ENCODE results near the gene B4GALT4. TPM values are rescaled to one million over a fixed set of nuclear protein-coding genes. Genes with fewer than 3 reads are reported as not detected.

Gene B4GALT4
- total RNA-seq, 1 experiment from 2014 or later = 46.5 TPM

DNA sequence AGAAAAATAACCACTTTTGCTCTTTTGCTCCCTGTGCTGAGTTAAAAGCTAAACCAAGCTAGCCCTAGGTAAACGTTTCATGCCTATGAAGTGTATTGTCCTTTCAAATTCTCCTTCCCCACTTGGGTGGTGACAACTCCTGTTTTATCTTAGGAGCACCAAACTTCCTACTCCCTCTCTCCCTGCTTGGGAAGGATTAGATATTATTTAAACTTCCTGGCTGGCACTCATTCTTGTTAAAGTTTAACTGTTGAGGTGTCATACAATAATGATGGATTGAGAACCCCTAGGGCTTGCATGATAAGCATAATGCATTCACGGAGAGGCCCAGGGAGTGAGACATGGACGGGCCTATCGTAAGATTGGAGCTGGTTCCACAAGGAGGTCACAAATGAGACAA, 29.5 kb downstream of the B4GALT4 start:
- Histone ChIP-seq H3T11ph (ENCODE audit: low read length) (no peak overlapping the region), H3K18ac (ENCODE audit: insufficient read length, low read depth, low read length) (no peak overlapping the region), H2BK5ac (ENCODE audit: insufficient read length, low read length) (no peak overlapping the region), H3K23me2 (ENCODE audit: insufficient read length, low read depth, low read length, poor library complexity, severe bottlenecking) (no peaks in the 10 kb centered on the region), H3K4ac (ENCODE audit: low read depth, low read length) (no peak overlapping the region), H2BK20ac (ENCODE audit: low read depth, low read length, poor library complexity, severe bottlenecking) (no peak overlapping the region), H4K91ac (ENCODE audit: insufficient read length, low read depth, low read length) (no peak overlapping the region), H2AK5ac (ENCODE audit: insufficient read length, low read length) (no peak overlapping the region), H3K79me2 (ENCODE audit: insufficient read depth, low read length) (no peaks in the 10 kb centered on the region), H3K9ac (ENCODE audit: extremely low read depth, insufficient read length, low read length) (no peak overlapping the region), H2BK120ac (ENCODE audit: low read depth, low read length, poor library complexity, severe bottlenecking) (no peak overlapping the region), H3K4me1 (ENCODE audit: insufficient read depth, low read length) (no peaks in the 10 kb centered on the region), H4K5ac (ENCODE audit: insufficient read length, low read depth, low read length) (no peak overlapping the region), H2AFZ (ENCODE audit: low read length) (no peak overlapping the region), H3K14ac (ENCODE audit: insufficient read depth, low read length) (no peak overlapping the region), H3K9me3 (ENCODE audit: control insufficient read depth, low read depth, low read length) (no peaks in the 10 kb centered on the region), H2BK15ac (ENCODE audit: low read depth, low read length) (no peak overlapping the region), H2BK12ac (ENCODE audit: insufficient read length, low read depth, low read length) (no peak overlapping the region), H3K79me1 (ENCODE audit: insufficient read depth, low read depth, low read length, poor library complexity, severe bottlenecking) (no peaks in the 10 kb centered on the region), H3K56ac (ENCODE audit: insufficient read length, low read depth, low read length) (no peak overlapping the region), H4K20me1 (ENCODE audit: control insufficient read depth, insufficient read depth, insufficient read length) (no peaks in the 10 kb centered on the region), H3K27me3 (ENCODE audit: insufficient read depth, low read length) (no peaks in the 10 kb centered on the region), H3K23ac (ENCODE audit: insufficient read length, low read depth, low read length) (no peak overlapping the region), H3K4me2 (ENCODE audit: insufficient read depth, insufficient read length, low read length) (no peak overlapping the region), H3K27ac (ENCODE audit: insufficient read length, low read depth, low read length) (no peak overlapping the region), H4K8ac (replicated peaks; ENCODE audit: insufficient read length, low read depth, low read length) (no peak overlapping the region)
- Mint-ChIP-seq H3K4me1 (peaks cover 4 to 11% of the 10 kb centered on the region in 2 experiments; a peak in 2 of 4 replicates), H3K4me3 (no peak overlapping the region), H3K27ac (peak overlapping the region in 1 of 3 experiments; percentile 49; a peak in 1 of 7 replicates), H3K27me3 (ENCODE audit: low read depth) (no peaks in the 10 kb centered on the region), H3K36me3 (ENCODE audit: insufficient read depth in 1 of 3, low read depth in 3 of 3) (peaks cover 22 to 64% (median 50%) of the 10 kb centered on the region in 3 experiments; a peak in 6 of 7 replicates), H3K9me3 (no peaks in the 10 kb centered on the region)
- DNase-seq = no peak
- WGBS (ENCODE audit: extremely low coverage, insufficient read length, low lambda C conversion rate) = no CpG with 5 or more reads among the region's 4 CpGs
- TF ChIP-seq, protein P1, sequence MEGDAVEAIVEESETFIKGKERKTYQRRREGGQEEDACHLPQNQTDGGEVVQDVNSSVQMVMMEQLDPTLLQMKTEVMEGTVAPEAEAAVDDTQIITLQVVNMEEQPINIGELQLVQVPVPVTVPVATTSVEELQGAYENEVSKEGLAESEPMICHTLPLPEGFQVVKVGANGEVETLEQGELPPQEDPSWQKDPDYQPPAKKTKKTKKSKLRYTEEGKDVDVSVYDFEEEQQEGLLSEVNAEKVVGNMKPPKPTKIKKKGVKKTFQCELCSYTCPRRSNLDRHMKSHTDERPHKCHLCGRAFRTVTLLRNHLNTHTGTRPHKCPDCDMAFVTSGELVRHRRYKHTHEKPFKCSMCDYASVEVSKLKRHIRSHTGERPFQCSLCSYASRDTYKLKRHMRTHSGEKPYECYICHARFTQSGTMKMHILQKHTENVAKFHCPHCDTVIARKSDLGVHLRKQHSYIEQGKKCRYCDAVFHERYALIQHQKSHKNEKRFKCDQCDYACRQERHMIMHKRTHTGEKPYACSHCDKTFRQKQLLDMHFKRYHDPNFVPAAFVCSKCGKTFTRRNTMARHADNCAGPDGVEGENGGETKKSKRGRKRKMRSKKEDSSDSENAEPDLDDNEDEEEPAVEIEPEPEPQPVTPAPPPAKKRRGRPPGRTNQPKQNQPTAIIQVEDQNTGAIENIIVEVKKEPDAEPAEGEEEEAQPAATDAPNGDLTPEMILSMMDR (conservative IDR thresholded peaks at IDR 0.05) = no peak
